ENCODE data around the gene IDUA. TPM values are rescaled to one million over a fixed set of nuclear protein-coding genes. Genes with fewer than 3 reads are reported as not detected.

Gene IDUA
- total and polyA plus RNA-seq, 4 donors = 3.0 to 4.5 (median 3.8) TPM

DNA sequence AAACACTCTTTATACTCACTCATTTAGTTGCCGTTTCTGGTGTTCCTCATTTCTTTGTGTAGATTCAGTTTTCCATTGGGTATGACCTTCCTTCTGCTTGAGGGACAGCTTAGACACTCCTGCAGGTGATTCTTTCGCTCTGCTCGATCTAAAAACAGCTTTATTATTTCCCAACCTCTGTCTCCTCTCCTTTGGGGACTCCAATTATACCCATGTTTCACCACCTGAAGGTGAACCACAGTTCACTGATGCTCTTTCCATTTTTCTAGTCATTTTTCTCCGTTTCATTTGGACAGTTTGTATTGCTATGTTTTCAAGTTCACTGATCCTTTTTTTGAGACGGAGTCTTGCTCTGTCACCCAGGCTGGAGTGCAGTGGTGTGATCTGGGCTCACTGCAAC lies 20.0 kb downstream of the IDUA start:
- Histone ChIP-seq H3K4me3 (ENCODE audit: low read depth in 1 of 3, low read length in 3 of 3) (no peak overlapping the region), H3K27ac (ENCODE audit: low read depth in 1 of 2, low read length in 2 of 2) (no peak overlapping the region), H3K27me3 (ENCODE audit: control insufficient read depth in 4 of 4, insufficient read depth in 4 of 4, low read length in 3 of 4) (no peaks in the 10 kb centered on the region), H3K9ac (ENCODE audit: low read depth in 1 of 2, low read length in 2 of 2) (no peak overlapping the region), H3K36me3 (ENCODE audit: control insufficient read depth in 4 of 4, insufficient read depth in 3 of 4, low read depth in 1 of 4, low read length in 3 of 4) (no peaks in the 10 kb centered on the region), H3K4me1 (ENCODE audit: control insufficient read depth in 4 of 4, insufficient read depth in 4 of 4, low read length in 3 of 4) (peaks cover 15 to 38% (median 28%) of the 10 kb centered on the region in 4 donors), H3K9me3 (ENCODE audit: control insufficient read depth in 4 of 4, low read length in 3 of 4) (no peaks in the 10 kb centered on the region)
- 94% methylated on average over 5 of the region's 5 CpGs for WGBS
- DNase-seq (ENCODE audit: low spot score) = no peak
- TF ChIP-seq, protein P1, sequence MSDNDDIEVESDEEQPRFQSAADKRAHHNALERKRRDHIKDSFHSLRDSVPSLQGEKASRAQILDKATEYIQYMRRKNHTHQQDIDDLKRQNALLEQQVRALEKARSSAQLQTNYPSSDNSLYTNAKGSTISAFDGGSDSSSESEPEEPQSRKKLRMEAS (IDR thresholded peaks at IDR 0.05) = no peak

DNA sequence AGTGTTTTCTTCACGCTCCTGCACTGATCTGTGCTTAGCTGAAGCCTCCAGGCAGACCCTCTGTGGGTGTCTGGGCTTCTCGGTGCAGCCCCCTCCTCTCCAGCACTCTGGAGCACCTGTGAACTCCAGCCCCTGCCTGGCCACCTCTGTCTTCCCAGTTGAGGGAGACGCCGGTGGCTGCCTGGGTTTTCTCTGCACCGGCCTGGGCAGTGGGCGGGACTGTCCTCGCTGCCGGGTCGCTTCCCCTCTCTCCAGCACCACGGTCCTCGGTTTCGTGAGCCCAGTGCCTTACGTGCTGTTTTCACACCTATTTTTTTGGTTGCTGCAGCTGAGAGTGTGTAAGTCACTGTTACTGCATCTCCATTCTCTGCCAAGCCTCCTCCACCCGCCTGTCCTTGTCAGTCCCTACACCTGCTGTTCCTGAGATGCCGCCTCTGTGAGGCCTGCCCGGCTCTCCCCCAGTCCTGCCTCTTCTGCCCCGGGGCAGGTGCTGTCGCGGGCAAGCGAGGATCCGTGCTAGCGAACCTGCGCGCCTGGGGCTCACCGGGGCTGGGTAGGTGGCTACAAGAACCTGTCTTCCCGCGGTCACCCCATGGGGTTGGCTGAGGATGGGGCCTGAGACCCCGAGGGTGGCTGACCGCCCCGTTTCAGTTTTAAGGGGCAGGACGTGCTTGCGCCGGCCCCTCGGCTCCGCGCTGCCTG lies 22.1 kb downstream of the IDUA start:
- Histone ChIP-seq H3K4me3 (ENCODE audit: low read depth in 1 of 3, low read length in 3 of 3) (peak overlapping the region in 2 of 3 donors; percentile 51 to 68), H3K27ac (ENCODE audit: low read depth in 1 of 2, low read length in 2 of 2) (no peak overlapping the region), H3K4me1 (ENCODE audit: control insufficient read depth in 4 of 4, insufficient read depth in 4 of 4, low read length in 3 of 4) (peaks cover 22 to 35% (median 30%) of the 10 kb centered on the region in 4 donors), H3K9me3 (ENCODE audit: control insufficient read depth in 4 of 4, low read length in 3 of 4) (no peaks in the 10 kb centered on the region), H3K36me3 (ENCODE audit: control insufficient read depth in 4 of 4, insufficient read depth in 3 of 4, low read depth in 1 of 4, low read length in 3 of 4) (peaks cover 0 to 4% (median 0%) of the 10 kb centered on the region in 4 donors), H3K9ac (ENCODE audit: low read depth in 1 of 2, low read length in 2 of 2) (no peak overlapping the region), H3K27me3 (ENCODE audit: control insufficient read depth in 4 of 4, insufficient read depth in 4 of 4, low read length in 3 of 4) (no peaks in the 10 kb centered on the region)
- DNase-seq (ENCODE audit: low spot score) = peak; percentile 51
- WGBS = 9% methylated on average over 36 of the region's 36 CpGs
- no peak for TF ChIP-seq RXRA (IDR thresholded peaks at IDR 0.05)
- TF ChIP-seq TAF1 (conservative IDR thresholded peaks at IDR 0.05) = no peak
- TF ChIP-seq HNF4A (conservative IDR thresholded peaks at IDR 0.05) = no peak
- no peak for TF ChIP-seq RAD21 (IDR thresholded peaks at IDR 0.05)
- no peak for TF ChIP-seq FOXA2 (IDR thresholded peaks at IDR 0.05)
- TF ChIP-seq FOXA1 (IDR thresholded peaks at IDR 0.05) = no peak
- TF ChIP-seq, protein P2, sequence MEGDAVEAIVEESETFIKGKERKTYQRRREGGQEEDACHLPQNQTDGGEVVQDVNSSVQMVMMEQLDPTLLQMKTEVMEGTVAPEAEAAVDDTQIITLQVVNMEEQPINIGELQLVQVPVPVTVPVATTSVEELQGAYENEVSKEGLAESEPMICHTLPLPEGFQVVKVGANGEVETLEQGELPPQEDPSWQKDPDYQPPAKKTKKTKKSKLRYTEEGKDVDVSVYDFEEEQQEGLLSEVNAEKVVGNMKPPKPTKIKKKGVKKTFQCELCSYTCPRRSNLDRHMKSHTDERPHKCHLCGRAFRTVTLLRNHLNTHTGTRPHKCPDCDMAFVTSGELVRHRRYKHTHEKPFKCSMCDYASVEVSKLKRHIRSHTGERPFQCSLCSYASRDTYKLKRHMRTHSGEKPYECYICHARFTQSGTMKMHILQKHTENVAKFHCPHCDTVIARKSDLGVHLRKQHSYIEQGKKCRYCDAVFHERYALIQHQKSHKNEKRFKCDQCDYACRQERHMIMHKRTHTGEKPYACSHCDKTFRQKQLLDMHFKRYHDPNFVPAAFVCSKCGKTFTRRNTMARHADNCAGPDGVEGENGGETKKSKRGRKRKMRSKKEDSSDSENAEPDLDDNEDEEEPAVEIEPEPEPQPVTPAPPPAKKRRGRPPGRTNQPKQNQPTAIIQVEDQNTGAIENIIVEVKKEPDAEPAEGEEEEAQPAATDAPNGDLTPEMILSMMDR (IDR thresholded peaks at IDR 0.05; ENCODE audit: low read depth, low read length, missing input control) = no peak
- TF ChIP-seq, protein P3, sequence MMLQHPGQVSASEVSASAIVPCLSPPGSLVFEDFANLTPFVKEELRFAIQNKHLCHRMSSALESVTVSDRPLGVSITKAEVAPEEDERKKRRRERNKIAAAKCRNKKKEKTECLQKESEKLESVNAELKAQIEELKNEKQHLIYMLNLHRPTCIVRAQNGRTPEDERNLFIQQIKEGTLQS (IDR thresholded peaks at IDR 0.05) = no peak
- TF ChIP-seq, protein P4, sequence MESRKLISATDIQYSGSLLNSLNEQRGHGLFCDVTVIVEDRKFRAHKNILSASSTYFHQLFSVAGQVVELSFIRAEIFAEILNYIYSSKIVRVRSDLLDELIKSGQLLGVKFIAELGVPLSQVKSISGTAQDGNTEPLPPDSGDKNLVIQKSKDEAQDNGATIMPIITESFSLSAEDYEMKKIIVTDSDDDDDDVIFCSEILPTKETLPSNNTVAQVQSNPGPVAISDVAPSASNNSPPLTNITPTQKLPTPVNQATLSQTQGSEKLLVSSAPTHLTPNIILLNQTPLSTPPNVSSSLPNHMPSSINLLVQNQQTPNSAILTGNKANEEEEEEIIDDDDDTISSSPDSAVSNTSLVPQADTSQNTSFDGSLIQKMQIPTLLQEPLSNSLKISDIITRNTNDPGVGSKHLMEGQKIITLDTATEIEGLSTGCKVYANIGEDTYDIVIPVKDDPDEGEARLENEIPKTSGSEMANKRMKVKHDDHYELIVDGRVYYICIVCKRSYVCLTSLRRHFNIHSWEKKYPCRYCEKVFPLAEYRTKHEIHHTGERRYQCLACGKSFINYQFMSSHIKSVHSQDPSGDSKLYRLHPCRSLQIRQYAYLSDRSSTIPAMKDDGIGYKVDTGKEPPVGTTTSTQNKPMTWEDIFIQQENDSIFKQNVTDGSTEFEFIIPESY (IDR thresholded peaks at IDR 0.05) = no peak
- no peak for TF ChIP-seq EGR1 (IDR thresholded peaks at IDR 0.05; ENCODE audit: low read depth in 2 of 2)
- TF ChIP-seq NR2F2 (IDR thresholded peaks at IDR 0.05) = no peak
- TF ChIP-seq, protein P5, sequence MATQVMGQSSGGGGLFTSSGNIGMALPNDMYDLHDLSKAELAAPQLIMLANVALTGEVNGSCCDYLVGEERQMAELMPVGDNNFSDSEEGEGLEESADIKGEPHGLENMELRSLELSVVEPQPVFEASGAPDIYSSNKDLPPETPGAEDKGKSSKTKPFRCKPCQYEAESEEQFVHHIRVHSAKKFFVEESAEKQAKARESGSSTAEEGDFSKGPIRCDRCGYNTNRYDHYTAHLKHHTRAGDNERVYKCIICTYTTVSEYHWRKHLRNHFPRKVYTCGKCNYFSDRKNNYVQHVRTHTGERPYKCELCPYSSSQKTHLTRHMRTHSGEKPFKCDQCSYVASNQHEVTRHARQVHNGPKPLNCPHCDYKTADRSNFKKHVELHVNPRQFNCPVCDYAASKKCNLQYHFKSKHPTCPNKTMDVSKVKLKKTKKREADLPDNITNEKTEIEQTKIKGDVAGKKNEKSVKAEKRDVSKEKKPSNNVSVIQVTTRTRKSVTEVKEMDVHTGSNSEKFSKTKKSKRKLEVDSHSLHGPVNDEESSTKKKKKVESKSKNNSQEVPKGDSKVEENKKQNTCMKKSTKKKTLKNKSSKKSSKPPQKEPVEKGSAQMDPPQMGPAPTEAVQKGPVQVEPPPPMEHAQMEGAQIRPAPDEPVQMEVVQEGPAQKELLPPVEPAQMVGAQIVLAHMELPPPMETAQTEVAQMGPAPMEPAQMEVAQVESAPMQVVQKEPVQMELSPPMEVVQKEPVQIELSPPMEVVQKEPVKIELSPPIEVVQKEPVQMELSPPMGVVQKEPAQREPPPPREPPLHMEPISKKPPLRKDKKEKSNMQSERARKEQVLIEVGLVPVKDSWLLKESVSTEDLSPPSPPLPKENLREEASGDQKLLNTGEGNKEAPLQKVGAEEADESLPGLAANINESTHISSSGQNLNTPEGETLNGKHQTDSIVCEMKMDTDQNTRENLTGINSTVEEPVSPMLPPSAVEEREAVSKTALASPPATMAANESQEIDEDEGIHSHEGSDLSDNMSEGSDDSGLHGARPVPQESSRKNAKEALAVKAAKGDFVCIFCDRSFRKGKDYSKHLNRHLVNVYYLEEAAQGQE (IDR thresholded peaks at IDR 0.05) = no peak
- no peak for TF ChIP-seq SP1 (IDR thresholded peaks at IDR 0.05)
- TF ChIP-seq HNF4G (IDR thresholded peaks at IDR 0.05) = no peak
- TF ChIP-seq GABPA (IDR thresholded peaks at IDR 0.05 in 1 of 2, conservative IDR thresholded peaks at IDR 0.05 in 1 of 2) = no peak
- no peak for TF ChIP-seq YY1 (IDR thresholded peaks at IDR 0.05)
- no peak for TF ChIP-seq JUND (IDR thresholded peaks at IDR 0.05)
- TF ChIP-seq, protein P1 (IDR thresholded peaks at IDR 0.05) = no peak

Measured in liver (tissue), 9 donors.